Measurements from ENCODE around the gene SORCS2.

Gene SORCS2

GRCh38 chr4:7243609-7244330 is 51.4 kb downstream of the SORCS2 start:
- no peak for TF ChIP-seq CTCF (IDR thresholded peaks at IDR 0.05; ENCODE audit: insufficient read depth, low read length, poor library complexity, severe bottlenecking)
- Histone ChIP-seq H3K4me3 (replicated peaks; ENCODE audit: low read depth, low read length) (no peak overlapping the region), H3K27me3 (replicated peaks; ENCODE audit: control insufficient read depth, insufficient read depth, low read length) (peaks cover 1% of the 10 kb centered on the region), H3K36me3 (ENCODE audit: control insufficient read depth, insufficient read depth, low read length) (no peaks in the 10 kb centered on the region)
- DNase-seq (ENCODE audit: extremely low read depth, insufficient read length): no peak

- no peak for TF ChIP-seq CTCF (IDR thresholded peaks at IDR 0.05; ENCODE audit: insufficient read depth, low read length, poor library complexity, severe bottlenecking)
- no peak for DNase-seq (ENCODE audit: extremely low read depth, insufficient read length)
- H3K4me3 ChIP-seq (replicated peaks; ENCODE audit: low read depth, low read length): no peak overlapping the region
- no peaks in the 10 kb centered on the region for H3K36me3 ChIP-seq (ENCODE audit: control insufficient read depth, insufficient read depth, low read length)
- peaks cover 1% of the 10 kb centered on the region for H3K27me3 ChIP-seq (replicated peaks; ENCODE audit: control insufficient read depth, insufficient read depth, low read length)
These were observed 52.0 kb downstream of the SORCS2 start for GRCh38 chr4:7244331-7244665.

- DNase-seq (ENCODE audit: extremely low read depth, insufficient read length): no peak
- TF ChIP-seq CTCF (IDR thresholded peaks at IDR 0.05; ENCODE audit: insufficient read depth, low read length, poor library complexity, severe bottlenecking): no peak
These were observed 52.5 kb downstream of the SORCS2 start for GRCh38 chr4:7244751-7245320.

GRCh38 chr4:7247521-7247920 is 55.2 kb downstream of the SORCS2 start:
- no peak for DNase-seq (ENCODE audit: extremely low read depth, insufficient read length)
- H3K4me3 ChIP-seq (replicated peaks; ENCODE audit: low read depth, low read length): no peak overlapping the region
- no peak for TF ChIP-seq CTCF (IDR thresholded peaks at IDR 0.05; ENCODE audit: insufficient read depth, low read length, poor library complexity, severe bottlenecking)
- no peaks in the 10 kb centered on the region for H3K36me3 ChIP-seq (ENCODE audit: control insufficient read depth, insufficient read depth, low read length)
- H3K27me3 ChIP-seq (replicated peaks; ENCODE audit: control insufficient read depth, insufficient read depth, low read length): no peaks in the 10 kb centered on the region; the same call in none of the 2 replicates

More at GRCh38 chr4:7244751-7245320, 52.5 kb downstream of the SORCS2 start:
- Histone ChIP-seq H3K27me3 (replicated peaks; ENCODE audit: control insufficient read depth, insufficient read depth, low read length) (peaks cover 1% of the 10 kb centered on the region), H3K36me3 (ENCODE audit: control insufficient read depth, insufficient read depth, low read length) (no peaks in the 10 kb centered on the region), H3K4me3 (replicated peaks; ENCODE audit: low read depth, low read length) (no peak overlapping the region)

- Histone ChIP-seq H3K36me3 (ENCODE audit: control insufficient read depth, insufficient read depth, low read length) (no peaks in the 10 kb centered on the region), H3K27me3 (replicated peaks; ENCODE audit: control insufficient read depth, insufficient read depth, low read length) (no peaks in the 10 kb centered on the region; the same call in none of the 2 replicates), H3K4me3 (replicated peaks; ENCODE audit: low read depth, low read length) (no peak overlapping the region)
- no peak for TF ChIP-seq CTCF (IDR thresholded peaks at IDR 0.05; ENCODE audit: insufficient read depth, low read length, poor library complexity, severe bottlenecking)
- no peak for DNase-seq (ENCODE audit: extremely low read depth, insufficient read length)
These were observed 55.6 kb downstream of the SORCS2 start for GRCh38 chr4:7247946-7248345.

Measured in GM06990 (cell line).